K562 (cell line): Measurements from ENCODE around the gene CGB8. TPM values are rescaled to one million over a fixed set of nuclear protein-coding genes. Genes with fewer than 3 reads are reported as not detected.

Experiments
- ATAC-seq: fragments of 200-7000 bp; cut with Tn5 transposase; 3 replicates; pipeline ENCODE4 v1.9.1; 2020; ENCODE audit warnings: moderate library complexity
- BruUV-seq: library from RNA; stranded (reverse); fragments of 400-500 nt; replicated peaks from 2 replicates; lab custom pipeline; 2021; lab: Mats Ljungman, UMichigan
- CTCF ChIA-PET: fragments of 300-600 bp; formaldehyde crosslinking; extraction: SDS; loops from one replicate; lab custom pipeline; 2021; ENCODE audit warnings: low intra/inter-chr PET ratio; lab: Yijun Ruan, JAX
- POLR2A ChIA-PET: fragments of 300-600, 350-650 bp; sonication (Branson Sonifier 250); formaldehyde crosslinking; extraction: SDS; loops from one replicate; lab custom pipeline; 2021; ENCODE audit warnings: antibody characterized with exemption, inconsistent platforms; lab: Yijun Ruan, JAX
- DNase-seq, 4 experiments: peaks; one replicate each; pipeline versions ENCODE4 v3.0.0 to v3.0.0-alpha.2; 2011 to 2018; ENCODE audit warnings: low spot score in 3 of 4, mixed read lengths in 3 of 4; ENCODE audit errors: extremely low read depth in 1 of 4
- FAIRE-seq: peaks from 2 replicates; lab custom pipeline; 2011; peaks lifted over from hg19 to GRCh38; lab: Jason Lieb, UNC
- H2AFZ ChIP-seq: 2 replicates; pipeline ENCODE4 v1.6.0; 2011; ENCODE audit warnings: low read depth, low read length, control low read depth, inconsistent platforms
- H3K27ac ChIP-seq: fragments of 200-600 bp; 3 replicates; pipeline ENCODE4 v1.8.0; 2011; ENCODE audit warnings: low read depth, mild to moderate bottlenecking, control low read depth, inconsistent platforms, low read length, moderate library complexity, mixed read lengths; ENCODE audit errors: extremely low read depth
- H3K27me3 ChIP-seq, 2 experiments: fragments of 300-600 bp in 1 of 2; 2 replicates in 1 of 2; 3 replicates in 1 of 2; pipeline versions ENCODE4 v1.6.0 to v1.8.0; 2011; ENCODE audit warnings: inconsistent platforms in 2 of 2, low read length in 2 of 2, mild to moderate bottlenecking in 1 of 2, mixed read lengths in 1 of 2, moderate library complexity in 1 of 2; ENCODE audit not compliant: control insufficient read depth in 2 of 2, insufficient read depth in 2 of 2
- H3K36me3 ChIP-seq: fragments of 300-600 bp; 3 replicates; pipeline ENCODE4 v1.8.0; 2011; ENCODE audit warnings: mild to moderate bottlenecking, low read length, inconsistent platforms; ENCODE audit not compliant: control insufficient read depth, insufficient read depth
- H3K4me1 ChIP-seq, 2 experiments: fragments of 200-600 bp in 1 of 2; replicated peaks in 1 of 2; 2 replicates in 1 of 2; 3 replicates in 1 of 2; pipeline versions ENCODE4 v1.5.1 to v1.8.0; 2011; ENCODE audit warnings: inconsistent platforms in 2 of 2, low read length in 2 of 2, mild to moderate bottlenecking in 1 of 2, mixed read lengths in 1 of 2, moderate library complexity in 1 of 2; ENCODE audit not compliant: control insufficient read depth in 2 of 2, insufficient read depth in 2 of 2
- H3K4me2 ChIP-seq: 2 replicates; pipeline ENCODE4 v1.6.1; 2011; ENCODE audit warnings: low read length, control low read depth, inconsistent platforms, mixed read lengths; ENCODE audit not compliant: insufficient read depth
- H3K4me3 ChIP-seq: fragments of 200-600 bp; sonication (generic), shearing (Covaris generic); 2 replicates; pipeline ENCODE4 v1.5.1; 2016; ENCODE audit warnings: control low read depth, inconsistent platforms
- H3K79me2 ChIP-seq: fragments of 200-600 bp; 3 replicates; pipeline ENCODE4 v1.8.0; 2011; ENCODE audit warnings: low read length, inconsistent platforms; ENCODE audit not compliant: control insufficient read depth, insufficient read depth
- H3K9ac ChIP-seq, 2 experiments: 2 replicates each; pipeline versions ENCODE4 v1.6.0 to v1.6.1; 2011; ENCODE audit warnings: low read depth in 2 of 2, low read length in 2 of 2, control low read depth in 1 of 2, inconsistent platforms in 1 of 2, mild to moderate bottlenecking in 1 of 2, mixed read lengths in 1 of 2; ENCODE audit not compliant: insufficient read depth in 1 of 2
- H3K9me1 ChIP-seq: one replicate; pipeline ENCODE4 v1.6.0; 2011; ENCODE audit warnings: inconsistent platforms, mild to moderate bottlenecking, low read length, moderate library complexity; ENCODE audit not compliant: control insufficient read depth, insufficient read depth
- H3K9me3 ChIP-seq: replicated peaks from 2 replicates; pipeline ENCODE4 v1.5.1; 2011; ENCODE audit warnings: low read depth, low read length, inconsistent platforms; ENCODE audit not compliant: control insufficient read depth, insufficient read depth
- H4K20me1 ChIP-seq: replicated peaks from 2 replicates; pipeline ENCODE4 v1.6.1; 2011; ENCODE audit warnings: low read length, inconsistent platforms, mixed read lengths; ENCODE audit not compliant: control insufficient read depth, insufficient read depth
- BHLHE40 ChIP-seq: IDR thresholded peaks from 2 replicates; pipeline ENCODE4 v1.6.1; 2011; ENCODE audit warnings: low read length, improper control_type of control experiment
- CBX3 ChIP-seq, 2 experiments: IDR thresholded peaks; 1 replicate in 1 of 2; 2 replicates in 1 of 2; pipeline ENCODE4 v1.6.1; 2012; ENCODE audit warnings: inconsistent platforms in 2 of 2, low read length in 2 of 2, borderline replicate concordance in 1 of 2, control low read depth in 1 of 2
- EGR1 ChIP-seq: fragments of 450-650 bp; conservative IDR thresholded peaks from 2 replicates; pipeline ENCODE4 v1.6.1; 2017; ENCODE audit warnings: mild to moderate bottlenecking
- L3MBTL2 ChIP-seq: fragments of 450-650 bp; IDR thresholded peaks from 2 replicates; pipeline ENCODE4 v1.6.1; 2016; ENCODE audit warnings: mild to moderate bottlenecking, moderate library complexity
- MGA ChIP-seq: fragments of 450-650 bp; IDR thresholded peaks from 2 replicates; pipeline ENCODE4 v1.6.1; 2016; ENCODE audit warnings: mild to moderate bottlenecking, moderate library complexity
- PCBP1 ChIP-seq: fragments of 200-400 bp; formaldehyde crosslinking; IDR thresholded peaks from 2 replicates; pipeline ENCODE4 v1.6.1; 2018; ENCODE audit warnings: mild to moderate bottlenecking, low read depth, low read length; ENCODE audit not compliant: poor library complexity, severe bottlenecking
- RFX5 ChIP-seq: IDR thresholded peaks from 2 replicates; pipeline ENCODE4 v1.6.1; 2011; ENCODE audit warnings: low read depth, mild to moderate bottlenecking, improper control_type of control experiment, low read length
- WGBS: fragments of 100-300 bp; shearing (Covaris generic); methylation state at CpG from one replicate; pipeline ENCODE4 v1.1.6; 2016; ENCODE audit warnings: low coverage, mixed read lengths; ENCODE audit not compliant: insufficient coverage; ENCODE audit errors: missing lambda C conversion rate; 5-methylcytosine and 5-hydroxymethylcytosine counted together
- in situ Hi-C: fragments of 300-500 bp; cut with MboI; formaldehyde crosslinking; loops from 4 replicates; pipeline ENCODE4 v1.15.0; 2018; ENCODE audit warnings: inconsistent platforms, mixed read lengths
- intact Hi-C: fragments of 100-400 bp; cut with micrococcal nuclease; formaldehyde crosslinking; loops from 2 replicates; pipeline ENCODE4 v1.14.2; 2022
- polyA plus RNA-seq, 8 experiments: library from polyadenylated mRNA; depleted of rRNA in 4 of 8; stranded (reverse) in 5 of 8; unstranded in 3 of 8; fragments of >200 nt; fragmentation: Nextera tagmentation in 2 of 8; fragmentation: Illumina TruSeq in 1 of 8; extraction: Ambion mirVana in 2 of 8; extraction: Trizol in 1 of 8; gene quantifications; 2 replicates each; pipeline versions ENCODE4 v1.2.1 to v1.2.3, GENCODE V29; 2011 to 2014; ENCODE audit warnings: inconsistent platforms in 1 of 8, missing spikeins in 1 of 8
- total RNA-seq, 7 experiments: library from RNA; depleted of rRNA in 6 of 7; stranded (reverse); fragments of >200 nt in 6 of 7; fragmentation: Illumina TruSeq in 2 of 7; extraction: Trizol in 2 of 7; gene quantifications; 2 replicates each; pipeline versions ENCODE4 v1.2.1 to v1.2.3, GENCODE V29; 2011 to 2021; ENCODE audit warnings: low replicate concordance in 1 of 7
- TF ChIP-seq, protein P1 (sequence below): fragments of 250-450 bp; sonication (Bioruptor Pico); IDR thresholded peaks from 2 replicates; pipeline ENCODE4 v1.8.0; 2022; ENCODE audit warnings: inconsistent platforms

Gene CGB8
- total and polyA plus RNA-seq, 9 of the 15 experiments (the other 6 are each of a cell fraction or from before 2014, with no cell fraction given): not detected

DNA sequence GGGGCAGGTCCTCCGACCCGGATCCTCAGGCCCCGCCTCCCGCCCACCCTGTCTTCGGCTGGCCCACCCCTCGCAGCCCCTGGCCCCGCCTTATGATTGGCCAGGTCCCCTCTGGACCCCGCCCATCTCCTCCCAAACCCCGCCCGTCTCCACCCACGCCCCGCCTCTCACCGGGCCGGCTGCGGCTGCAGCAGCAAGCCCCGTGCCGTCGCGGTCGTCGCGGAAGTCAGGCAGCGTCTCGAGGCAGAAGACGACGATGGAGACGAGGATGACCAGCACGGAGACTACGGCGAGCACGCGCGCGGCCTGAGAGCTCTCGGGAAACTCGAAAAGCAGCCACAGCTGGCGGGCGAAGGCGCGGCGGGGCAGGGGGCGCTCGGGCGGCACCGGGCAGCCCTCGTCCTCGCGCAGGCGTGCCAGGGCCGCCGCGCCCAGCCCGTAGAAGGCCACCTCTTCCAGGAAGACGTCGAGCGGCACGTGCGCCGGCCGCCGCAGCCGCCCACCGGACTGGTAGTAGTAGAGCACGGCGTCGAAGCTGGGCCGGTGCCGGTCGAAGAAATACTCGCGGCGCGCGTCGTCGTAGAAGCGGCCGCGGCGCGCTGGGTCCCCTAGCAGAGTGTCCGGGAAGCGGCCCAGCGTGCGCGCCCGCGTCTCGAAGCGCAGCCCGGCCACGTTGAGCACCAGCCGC lies 23.1 kb upstream of the CGB8 start:
- FAIRE-seq: peak; percentile 67
- no peak overlapping the region for H3K4me2 ChIP-seq
- H3K27ac ChIP-seq: no peak overlapping the region
- ChIA-PET CTCF (no interaction called here), POLR2A (interaction anchor here (0.7 to 1.2 kb wide), 2 partner anchors 9 to 15 kb away, joined by 3 read pairs; no protein-coding TSS in a partner anchor)
- intact Hi-C loops (loop anchor here (5.0 kb wide), 1 partner anchor 285 kb away; no protein-coding TSS in a partner anchor), in situ Hi-C loops (no loop called here)
- WGBS: 45% methylated on average over 61 of the region's 93 CpGs
- ATAC-seq: peak; percentile 76
- no peaks in the 10 kb centered on the region for H4K20me1 ChIP-seq
- no peaks in the 10 kb centered on the region for H3K9me3 ChIP-seq
- H3K79me2 ChIP-seq: no peaks in the 10 kb centered on the region
- no peaks in the 10 kb centered on the region for H3K9me1 ChIP-seq
- peaks cover 9 to 31% of the 10 kb centered on the region in 2 experiments; a peak in 4 of 5 replicates for H3K27me3 ChIP-seq
- no peaks in the 10 kb centered on the region for H3K36me3 ChIP-seq
- H3K9ac ChIP-seq: no peak overlapping the region; a peak in 1 of 4 replicates
- H3K4me3 ChIP-seq: no peak overlapping the region
- no TSS peak for BruUV-seq
- H2AFZ ChIP-seq: peak overlapping the region; percentile 80
- peak; percentile 70 to 94 (median 87) for DNase-seq
- H3K4me1 ChIP-seq: peaks cover 9 to 32% of the 10 kb centered on the region in 2 experiments; a peak in 4 of 5 replicates
- TF ChIP-seq CBX3 (IDR thresholded peaks at IDR 0.05; ENCODE audit: borderline replicate concordance in 1 of 2, low read length in 2 of 2): peak in 1 of 2 experiments; percentile 32; a peak in 1 of 3 replicates
- TF ChIP-seq, protein P1, sequence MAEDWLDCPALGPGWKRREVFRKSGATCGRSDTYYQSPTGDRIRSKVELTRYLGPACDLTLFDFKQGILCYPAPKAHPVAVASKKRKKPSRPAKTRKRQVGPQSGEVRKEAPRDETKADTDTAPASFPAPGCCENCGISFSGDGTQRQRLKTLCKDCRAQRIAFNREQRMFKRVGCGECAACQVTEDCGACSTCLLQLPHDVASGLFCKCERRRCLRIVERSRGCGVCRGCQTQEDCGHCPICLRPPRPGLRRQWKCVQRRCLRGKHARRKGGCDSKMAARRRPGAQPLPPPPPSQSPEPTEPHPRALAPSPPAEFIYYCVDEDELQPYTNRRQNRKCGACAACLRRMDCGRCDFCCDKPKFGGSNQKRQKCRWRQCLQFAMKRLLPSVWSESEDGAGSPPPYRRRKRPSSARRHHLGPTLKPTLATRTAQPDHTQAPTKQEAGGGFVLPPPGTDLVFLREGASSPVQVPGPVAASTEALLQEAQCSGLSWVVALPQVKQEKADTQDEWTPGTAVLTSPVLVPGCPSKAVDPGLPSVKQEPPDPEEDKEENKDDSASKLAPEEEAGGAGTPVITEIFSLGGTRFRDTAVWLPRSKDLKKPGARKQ (CRISPR knock-in tag): peak; percentile 84; the same call in 1 of the 2 replicates
- TF ChIP-seq PCBP1: peak; percentile 56
- TF ChIP-seq MGA: peak; percentile 79
- peak; percentile 78 for TF ChIP-seq EGR1
- TF ChIP-seq BHLHE40: peak; percentile 66
- TF ChIP-seq L3MBTL2: peak; percentile 86
- no peak for TF ChIP-seq RFX5
